Iris pigment epithelial cell (primary cell): ENCODE measurements around the gene SYT1.

Experiments
- DNase-seq: peaks from one replicate; pipeline ENCODE4 v3.0.0-alpha.2; 2011; ENCODE audit warnings: low read depth

Gene SYT1

GRCh38 chr12:79058342-79058741, 193.8 kb downstream of the SYT1 start:
- DNase-seq, result peak; percentile 75

- no peak for DNase-seq
Observed at GRCh38 chr12:79059557-79059956, 195.0 kb downstream of the SYT1 start.

GRCh38 chr12:79063258-79063657, 198.7 kb downstream of the SYT1 start:
- peak; percentile 35 for DNase-seq

GRCh38 chr12:79067977-79068376, 203.4 kb downstream of the SYT1 start:
- DNase-seq, result no peak

GRCh38 chr12:79069009-79069408, 204.4 kb downstream of the SYT1 start:
- DNase-seq, result no peak

GRCh38 chr12:79071498-79071897, 206.9 kb downstream of the SYT1 start:
- DNase-seq, result no peak

GRCh38 chr12:79073506-79073905, 208.9 kb downstream of the SYT1 start:
- no peak for DNase-seq

- DNase-seq, result no peak
Observed at GRCh38 chr12:79082595-79082994, 218.0 kb downstream of the SYT1 start.

GRCh38 chr12:79083181-79083580, 218.6 kb downstream of the SYT1 start:
- no peak for DNase-seq

- no peak for DNase-seq
Observed at GRCh38 chr12:79085106-79085682, 220.6 kb downstream of the SYT1 start.

GRCh38 chr12:79086541-79087296, 222.1 kb downstream of the SYT1 start:
- DNase-seq, result no peak

- peak; percentile 9 for DNase-seq
Observed at GRCh38 chr12:79098530-79098929, 234.0 kb downstream of the SYT1 start.

GRCh38 chr12:79108962-79109361, 244.4 kb downstream of the SYT1 start:
- no peak for DNase-seq

- no peak for DNase-seq
Observed at GRCh38 chr12:79114896-79115295, 250.3 kb downstream of the SYT1 start.

- DNase-seq, result no peak
Observed at GRCh38 chr12:79115743-79116142, 251.2 kb downstream of the SYT1 start.

GRCh38 chr12:79119796-79120195, 255.2 kb downstream of the SYT1 start:
- no peak for DNase-seq

GRCh38 chr12:79121486-79121885, 256.9 kb downstream of the SYT1 start:
- peak; percentile 13 for DNase-seq

GRCh38 chr12:79124385-79124784, 259.8 kb downstream of the SYT1 start:
- DNase-seq, result no peak

GRCh38 chr12:79125358-79125757, 260.8 kb downstream of the SYT1 start:
- no peak for DNase-seq

GRCh38 chr12:79127271-79127751, 262.7 kb downstream of the SYT1 start:
- peak; percentile 96 for DNase-seq

- DNase-seq, result peak; percentile 37
Observed at GRCh38 chr12:79128956-79129355, 264.4 kb downstream of the SYT1 start.

GRCh38 chr12:79138872-79139271, 274.3 kb downstream of the SYT1 start:
- DNase-seq, result no peak

GRCh38 chr12:79140711-79141110, 276.1 kb downstream of the SYT1 start:
- no peak for DNase-seq

GRCh38 chr12:79141776-79142175, 277.2 kb downstream of the SYT1 start:
- DNase-seq, result no peak
